HG02588 (cell line): ENCODE results near the gene CEBPA.

Experiments
- ATAC-seq: cut with Tn5 transposase; IDR thresholded peaks from one replicate; pipeline ENCODE4 v1.9.1; 2021; ENCODE audit warnings: mild to moderate bottlenecking, moderate library complexity; ENCODE audit not compliant: unreplicated experiment

CEBPA gene

DNA sequence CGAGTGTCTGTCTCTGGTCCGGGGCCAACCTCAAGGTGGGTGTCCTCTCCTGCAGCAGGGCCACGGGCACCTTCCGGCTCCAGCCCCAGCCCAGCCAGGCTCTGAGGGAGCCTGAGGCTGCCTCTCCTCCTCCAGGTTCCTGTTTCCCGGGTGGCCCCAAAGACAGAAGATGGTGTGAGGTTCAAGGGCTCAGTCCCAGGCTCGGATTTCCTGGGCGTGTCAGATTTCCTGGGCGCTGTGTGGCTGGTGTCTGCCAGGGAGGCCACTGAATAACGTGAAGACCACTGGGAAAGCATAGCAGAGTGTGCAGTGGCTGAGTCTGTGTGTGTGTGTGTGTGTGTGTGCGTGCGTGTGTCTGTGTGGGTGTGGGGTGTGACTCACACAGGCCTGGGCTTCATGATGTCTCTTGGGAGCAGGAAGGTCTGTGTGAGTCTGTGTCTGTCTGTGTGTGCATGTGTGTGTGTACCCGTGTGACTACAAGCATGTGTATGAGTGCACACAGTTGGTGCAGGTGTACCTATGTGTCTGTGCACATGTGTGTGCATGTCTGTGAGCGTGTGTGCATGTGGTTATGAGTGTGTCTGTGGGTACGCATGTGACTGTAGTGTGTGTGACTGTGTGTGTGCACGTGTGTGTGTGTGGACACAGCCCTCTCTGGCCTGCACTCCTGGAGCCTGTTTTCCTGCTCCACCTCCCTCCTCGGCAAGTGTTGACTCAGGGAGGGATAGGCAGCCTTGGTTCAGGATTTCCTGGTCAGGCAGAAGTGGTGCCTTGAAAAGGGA, 28.3 kb downstream of the CEBPA start:
- no peak for ATAC-seq

DNA sequence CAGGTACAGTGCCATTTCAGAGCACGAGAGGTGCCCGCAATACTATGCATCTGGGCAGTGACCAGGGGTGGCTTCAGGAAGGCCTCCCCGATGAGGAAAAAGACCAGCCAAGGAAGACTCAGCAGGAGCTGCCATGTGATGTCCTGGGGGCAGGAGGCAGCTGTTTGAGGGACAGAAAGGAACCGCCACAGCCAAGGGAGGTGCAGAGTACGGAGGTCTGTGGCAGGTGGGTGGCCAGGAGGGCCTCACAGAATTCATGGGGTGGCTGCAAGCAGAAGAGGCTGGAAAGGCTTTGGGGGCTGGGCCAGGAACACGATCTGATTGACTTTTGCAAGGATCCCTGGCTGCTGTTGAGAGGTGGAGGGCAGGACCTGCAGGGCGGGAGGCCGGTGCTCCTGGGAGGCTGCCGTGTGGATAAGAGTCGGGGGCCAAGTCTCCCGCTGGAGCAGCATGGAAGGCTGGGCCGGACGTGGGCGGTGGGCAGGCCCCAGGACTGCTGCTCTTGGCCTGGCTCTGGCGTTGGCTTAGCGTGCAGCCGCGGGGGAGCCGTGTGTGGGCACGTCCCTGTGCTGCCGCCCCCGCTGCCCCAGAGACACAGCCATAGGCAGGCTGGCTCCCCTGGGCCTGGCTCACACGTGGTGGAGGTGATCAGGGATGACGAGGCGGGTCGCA, 29.1 kb downstream of the CEBPA start:
- no peak for ATAC-seq

DNA sequence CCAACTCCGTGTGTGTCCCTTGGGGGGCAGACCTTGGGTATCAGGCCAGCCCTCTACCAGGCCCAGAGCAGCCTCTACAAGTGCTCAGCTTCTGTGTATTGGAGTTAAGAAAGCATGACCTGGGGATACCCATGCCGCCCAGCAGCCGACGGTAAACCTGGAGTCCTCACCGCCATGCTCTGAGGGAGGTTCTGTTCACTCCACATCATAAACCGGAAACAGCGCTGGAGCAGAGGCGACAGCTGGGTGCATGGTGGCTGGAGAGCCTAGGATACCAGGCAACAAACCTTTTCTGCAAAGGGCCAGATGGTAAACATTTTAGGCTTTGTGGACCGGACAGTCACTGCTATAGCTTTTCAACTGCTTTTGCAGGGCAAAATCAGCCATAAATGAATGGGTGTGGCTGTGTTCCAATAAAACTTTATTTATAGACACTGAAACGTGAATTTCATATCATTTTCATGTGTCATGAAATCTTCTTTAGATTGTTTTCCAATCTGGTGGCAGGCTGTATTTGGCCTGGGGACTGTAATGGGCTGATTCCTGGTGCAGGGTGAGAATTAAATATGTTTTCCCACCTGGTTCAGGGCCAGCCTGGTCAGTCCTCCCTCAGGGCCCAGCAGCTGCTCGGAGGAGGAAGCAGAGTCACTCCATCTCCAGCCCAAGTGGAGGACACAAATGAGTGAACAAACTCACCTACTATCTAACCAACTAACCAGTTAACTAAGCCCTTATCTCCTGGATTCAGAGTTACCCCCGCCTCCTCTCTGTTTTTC, 30.9 kb downstream of the CEBPA start:
- no peak for ATAC-seq

DNA sequence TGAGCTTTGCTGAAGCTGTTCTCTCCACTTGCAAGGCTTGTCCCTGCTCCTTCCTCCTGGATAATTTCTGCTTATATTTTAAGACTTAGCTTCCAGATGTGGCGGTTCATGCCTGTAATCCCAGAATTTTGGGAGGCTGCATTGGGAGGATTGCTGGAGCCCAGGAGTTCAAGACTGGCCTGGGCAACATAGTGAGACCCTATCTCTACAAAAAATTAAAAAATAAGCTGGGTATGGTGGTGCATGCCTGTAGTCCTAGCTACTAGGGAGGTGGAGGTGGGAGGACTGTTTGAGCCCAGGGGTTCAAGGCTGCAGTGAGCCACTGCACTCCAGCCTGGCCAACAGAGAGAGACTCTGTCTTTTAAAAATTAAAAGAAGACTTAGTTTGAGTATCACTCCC, 31.6 kb downstream of the CEBPA start:
- ATAC-seq, result no peak

DNA sequence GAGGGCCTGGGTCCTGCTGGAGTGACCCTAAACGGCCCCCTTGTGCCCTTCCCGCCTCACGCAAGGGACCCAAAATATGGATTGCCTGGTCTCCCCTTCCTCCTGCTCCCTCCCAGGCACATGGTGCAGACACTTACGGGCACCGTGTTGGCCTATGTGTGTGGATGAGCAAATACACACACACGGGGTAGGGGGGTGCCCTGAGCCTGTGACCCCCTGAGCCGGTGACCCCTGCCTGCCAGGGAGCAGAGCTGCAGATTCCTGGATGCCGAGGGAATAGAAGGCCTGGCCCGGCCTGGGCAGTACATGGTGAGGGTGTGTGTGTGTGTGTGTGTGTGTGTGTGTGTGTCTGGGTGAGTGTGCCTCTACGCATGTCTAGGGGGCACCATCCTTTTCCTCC, 33.3 kb downstream of the CEBPA start:
- ATAC-seq, result no peak

DNA sequence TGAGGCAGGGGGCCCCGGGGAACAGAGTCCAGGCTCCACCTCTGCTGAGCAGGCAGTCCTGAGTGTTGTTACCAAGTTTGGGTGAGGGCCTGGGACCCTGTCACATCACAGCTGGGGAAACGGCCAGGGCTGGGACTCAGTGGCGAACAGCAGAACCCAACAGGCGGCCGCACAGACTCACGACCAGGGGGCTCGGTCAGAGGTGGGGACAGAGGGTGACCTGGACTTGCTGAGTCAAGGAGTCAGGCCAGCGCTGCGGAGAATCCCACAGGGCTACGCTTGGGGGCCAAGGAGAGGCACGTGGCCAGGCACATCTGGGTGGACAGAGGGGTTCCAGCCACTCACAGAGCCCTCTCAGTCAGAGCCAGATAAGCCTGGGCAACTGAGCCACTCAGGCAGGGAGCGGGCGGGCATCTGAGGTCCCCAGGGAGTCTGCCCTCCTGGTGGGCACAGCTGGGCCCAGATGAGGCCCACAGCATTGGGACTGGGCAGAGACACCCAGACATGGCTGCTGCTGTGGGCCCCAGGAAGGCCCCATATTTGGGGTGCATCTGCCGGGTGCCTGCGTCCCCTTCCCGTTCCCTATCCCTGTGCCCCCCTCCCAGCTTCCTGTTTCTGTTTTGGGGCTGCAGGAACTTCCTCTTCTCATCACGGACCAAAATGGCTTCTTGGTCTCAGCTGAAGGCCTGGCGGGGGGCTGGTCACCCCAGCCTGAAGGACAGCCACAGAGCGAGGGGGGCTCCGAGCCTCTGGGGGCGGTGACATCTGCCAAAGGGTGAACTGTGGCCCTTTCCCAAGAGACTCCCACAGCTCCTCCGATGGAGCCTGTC, 34.0 kb downstream of the CEBPA start:
- no peak for ATAC-seq

DNA sequence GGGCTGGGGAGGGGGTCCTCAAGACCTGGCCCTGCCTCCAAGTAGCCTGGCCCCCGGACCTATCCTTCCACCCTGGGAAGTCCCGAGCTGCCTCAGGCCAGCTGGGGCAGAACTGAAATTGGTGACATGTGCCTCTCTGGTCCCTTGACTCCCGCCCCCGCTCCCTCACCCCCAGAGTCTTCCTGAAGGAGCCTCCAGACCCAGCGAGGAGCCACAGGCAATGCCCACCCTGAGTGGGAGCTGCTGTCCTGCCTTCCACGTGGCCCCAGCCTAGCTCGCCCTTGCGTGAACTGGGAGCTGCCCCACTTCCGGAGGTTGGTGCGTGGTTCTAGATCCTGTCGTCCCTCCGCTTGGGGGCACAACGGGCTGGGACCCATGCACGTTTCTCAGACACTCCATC, 34.6 kb downstream of the CEBPA start:
- ATAC-seq, result no peak

DNA sequence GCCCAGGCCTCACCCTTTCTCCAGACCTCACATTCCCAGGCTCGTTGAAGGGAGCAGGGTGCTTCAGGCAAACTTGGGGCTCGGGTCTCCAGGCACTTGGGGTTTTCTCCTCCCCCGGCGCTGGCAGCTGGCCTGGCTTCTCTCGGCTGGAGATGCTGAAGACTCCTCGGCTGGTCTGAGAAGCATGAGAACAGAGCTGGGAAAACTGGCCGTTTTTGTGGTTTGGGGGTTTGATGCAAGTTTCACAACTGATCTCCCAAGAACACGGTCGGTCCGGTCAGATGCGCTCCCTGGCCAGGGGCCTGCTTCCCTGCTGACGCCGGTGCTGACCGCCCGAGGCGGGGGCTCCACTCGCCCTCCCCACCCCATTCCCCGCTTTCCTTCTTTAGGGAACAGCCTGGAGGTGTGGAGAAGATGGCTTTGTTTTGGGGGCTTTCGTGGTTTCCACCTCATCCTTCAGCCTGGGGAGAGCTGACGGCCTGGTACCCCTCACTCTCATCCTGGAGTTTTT, 35.3 kb downstream of the CEBPA start:
- no peak for ATAC-seq

DNA sequence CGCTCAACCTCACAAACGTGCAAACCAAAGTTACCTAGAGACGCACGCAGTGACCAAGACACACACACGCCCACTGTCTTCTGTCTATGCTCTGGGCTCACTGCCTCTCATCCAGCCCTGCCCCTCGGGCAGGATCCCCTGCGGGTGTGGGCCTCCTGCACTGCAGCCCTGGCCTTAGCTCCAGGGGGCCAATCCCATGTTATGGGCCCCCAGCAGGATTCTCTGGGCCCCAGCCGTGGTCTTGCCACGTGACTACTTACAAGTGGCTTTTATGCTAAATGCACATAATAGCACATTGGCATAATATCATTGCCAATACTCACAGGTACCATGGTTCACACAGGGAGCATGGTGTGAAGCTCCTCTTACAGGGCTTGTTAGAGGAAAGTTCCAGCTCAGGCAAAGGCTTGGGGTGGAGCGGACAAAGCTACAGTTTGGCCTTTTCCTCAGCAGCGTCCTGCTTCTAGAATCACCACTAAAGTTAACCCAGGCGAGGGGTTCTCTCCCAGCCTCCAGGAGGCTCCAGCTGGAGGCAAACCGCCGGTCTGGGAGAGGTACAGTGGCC, 37.4 kb downstream of the CEBPA start:
- no peak for ATAC-seq

DNA sequence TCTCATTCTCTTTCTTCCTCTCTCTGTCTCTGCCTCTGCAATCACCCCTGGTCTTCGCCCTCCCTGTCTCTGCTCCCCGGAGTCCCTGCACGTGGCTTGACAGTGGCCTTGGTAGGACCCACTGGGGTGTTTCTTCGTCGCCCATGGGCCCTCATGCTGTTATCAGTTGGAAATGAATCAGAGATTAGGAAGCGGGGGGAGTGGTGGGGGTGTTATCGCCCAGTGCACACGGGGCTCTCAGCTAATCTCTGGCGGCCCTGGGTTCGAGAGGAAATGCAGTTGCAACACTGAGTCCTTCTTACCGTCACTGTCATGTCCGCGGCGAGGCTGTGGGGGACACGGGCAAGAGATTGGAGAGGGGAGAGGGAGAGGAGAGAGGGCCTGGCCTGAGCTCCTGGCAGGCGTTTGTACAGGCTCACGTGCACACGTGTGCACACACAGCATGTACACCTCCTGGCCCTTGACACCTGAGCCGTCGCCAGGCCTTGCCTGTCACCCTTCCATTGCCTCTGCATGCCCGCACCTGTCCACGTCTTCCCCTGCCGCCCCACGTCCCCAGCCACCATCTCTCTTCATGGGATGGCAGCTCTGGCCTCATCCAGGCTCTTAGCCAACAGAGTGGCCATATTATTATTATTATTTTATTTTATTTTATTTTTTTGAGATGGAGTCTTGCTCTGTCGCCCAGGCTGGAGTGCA, 38.9 kb downstream of the CEBPA start:
- no peak for ATAC-seq

DNA sequence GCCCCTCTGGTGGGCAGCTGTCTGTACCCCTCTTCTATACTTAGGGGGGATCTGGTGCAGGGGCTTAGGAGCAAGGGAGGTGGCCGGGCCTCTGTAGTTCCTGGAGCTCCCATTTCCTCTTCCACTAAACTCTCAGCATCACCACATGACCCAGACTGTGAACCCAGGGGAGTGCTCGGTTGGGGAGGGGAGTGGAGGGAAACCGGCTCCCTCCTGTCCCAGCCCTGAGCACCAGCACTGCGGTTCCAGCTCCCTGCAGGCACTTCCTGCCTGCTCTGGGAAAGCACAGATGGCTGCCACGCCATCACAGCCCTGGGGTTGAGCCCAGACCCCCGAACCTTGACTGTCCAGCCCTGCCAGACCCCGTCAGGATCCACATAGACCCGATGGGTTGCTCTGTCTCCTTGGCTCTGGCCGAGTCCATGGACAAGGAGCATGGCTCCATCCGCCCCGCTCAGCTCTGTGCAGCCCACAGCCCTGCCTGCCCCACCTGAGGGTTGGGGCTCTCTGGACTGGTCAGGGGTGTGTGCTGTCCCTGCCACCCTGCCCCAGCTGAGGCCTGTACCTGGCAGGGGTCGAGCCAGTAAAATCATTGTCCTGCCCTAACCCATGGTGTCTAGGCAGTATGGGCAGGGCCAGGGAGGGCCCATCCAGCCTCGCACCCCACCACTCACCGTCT, 40.7 kb downstream of the CEBPA start:
- no peak for ATAC-seq

DNA sequence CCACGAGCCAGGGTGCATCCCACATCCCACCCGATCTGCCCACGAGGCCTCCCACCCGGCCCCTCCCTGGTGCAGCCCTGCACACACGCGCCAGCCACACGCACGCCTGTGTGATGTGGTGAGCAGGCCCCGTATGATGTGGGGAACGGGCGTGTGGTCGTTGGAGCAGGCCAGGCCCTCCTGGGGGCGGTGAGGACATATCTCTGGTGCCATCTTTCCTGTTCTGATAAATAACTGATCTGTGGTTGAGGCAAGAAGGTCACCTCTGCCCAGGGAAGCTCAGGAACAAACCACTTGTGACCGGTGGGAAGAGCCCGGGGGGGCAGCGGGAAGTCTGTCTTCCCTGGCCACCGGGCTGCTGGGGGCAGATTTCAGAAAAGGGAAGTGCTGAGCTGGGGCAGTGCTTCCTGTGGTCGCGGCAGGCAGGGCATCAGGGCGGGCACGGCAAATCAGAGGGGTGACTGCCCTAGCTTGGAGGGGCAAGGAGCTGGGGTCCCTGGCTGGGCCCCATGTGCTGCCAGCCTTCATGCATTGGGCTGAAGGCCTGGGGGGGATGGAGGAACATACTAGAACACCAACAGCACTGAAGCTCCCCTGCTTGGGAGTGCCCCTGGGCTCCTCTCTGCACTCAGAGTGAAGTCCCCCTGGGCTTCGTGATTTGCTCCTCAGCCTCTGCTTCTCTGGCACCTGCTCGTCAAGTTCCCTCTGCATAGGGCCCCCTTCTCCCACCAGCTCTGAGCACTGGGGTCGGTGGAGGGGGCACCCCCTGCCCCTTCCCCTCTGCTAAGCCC, 41.5 kb downstream of the CEBPA start:
- ATAC-seq, result no peak

DNA sequence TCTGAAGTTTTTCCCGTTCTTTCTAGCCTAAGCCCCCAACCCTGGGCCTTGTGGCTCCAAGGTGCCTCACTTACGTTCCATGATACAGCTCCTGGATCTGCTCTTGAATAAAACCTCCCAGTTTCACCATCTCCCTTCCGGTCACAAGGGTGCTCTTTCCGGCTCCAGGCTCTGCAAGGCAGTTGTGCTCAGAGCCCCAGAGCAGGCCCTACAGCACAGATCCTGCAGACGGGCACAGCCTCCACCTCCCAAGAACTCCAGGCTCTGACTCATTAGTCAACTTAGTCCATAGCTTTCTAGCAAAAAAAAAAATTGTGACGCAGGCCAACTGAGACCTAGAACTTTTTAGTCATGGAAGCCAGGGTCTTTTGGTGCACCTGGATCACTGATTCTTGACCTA, 42.8 kb downstream of the CEBPA start:
- ATAC-seq, result no peak

DNA sequence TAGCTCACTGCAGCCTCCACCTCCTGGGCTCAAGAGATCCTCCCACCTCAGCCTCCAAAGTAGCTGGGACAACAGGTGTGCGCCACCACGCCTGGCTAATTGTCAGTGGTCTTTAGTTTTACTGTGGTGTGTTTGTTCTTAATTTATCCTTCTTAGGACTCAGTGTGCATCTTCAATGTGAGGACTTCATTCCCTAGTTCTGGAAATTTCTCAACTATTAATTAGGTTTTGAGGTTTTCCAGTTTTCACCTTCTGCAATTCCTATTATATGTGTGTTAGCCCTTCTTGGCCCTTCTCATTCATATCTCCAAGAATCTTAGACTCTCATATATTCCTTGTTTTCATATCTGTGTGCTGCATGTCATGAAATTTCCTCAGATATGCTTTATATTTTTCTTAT, 44.5 kb downstream of the CEBPA start:
- no peak for ATAC-seq

DNA sequence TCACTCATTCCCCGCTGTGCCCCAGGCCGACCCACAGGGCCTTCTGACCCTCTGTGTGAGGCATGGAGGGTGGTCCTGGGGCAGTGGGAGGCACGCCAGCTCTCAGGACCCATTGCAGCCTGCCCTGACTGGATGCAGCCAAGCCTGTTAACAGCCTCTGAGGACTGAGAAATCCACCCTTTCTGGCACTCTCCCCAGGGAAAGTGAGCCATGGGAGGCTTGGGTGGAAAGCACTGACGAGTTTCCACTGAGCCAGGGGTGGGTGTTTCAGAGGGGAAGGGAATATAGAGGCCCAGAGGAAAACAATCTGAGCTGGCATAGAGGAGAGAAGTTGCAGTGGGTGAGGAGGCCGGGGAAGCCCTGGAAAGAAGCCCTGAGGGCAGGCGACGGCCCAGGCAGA, 46.1 kb downstream of the CEBPA start:
- no peak for ATAC-seq

DNA sequence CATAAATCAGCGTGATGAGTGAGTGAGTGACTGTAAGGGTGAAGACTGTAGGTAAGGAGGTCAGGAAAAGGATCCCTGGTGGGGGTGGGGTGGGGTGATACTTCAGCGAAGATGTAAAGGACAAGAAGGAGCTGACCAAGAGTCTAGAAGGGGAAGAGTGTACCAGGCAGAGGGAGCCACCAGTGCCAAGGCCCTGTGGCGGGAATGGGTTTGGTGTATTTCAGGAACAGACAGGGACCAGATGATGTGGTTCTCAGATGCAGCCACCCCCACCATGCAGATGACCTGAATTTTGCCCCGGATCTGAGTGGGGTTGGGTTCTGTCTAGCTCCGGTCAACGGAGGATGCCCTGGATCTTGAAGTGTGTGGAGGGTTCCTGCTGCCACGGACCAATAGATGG, 46.6 kb downstream of the CEBPA start:
- ATAC-seq, result no peak

DNA sequence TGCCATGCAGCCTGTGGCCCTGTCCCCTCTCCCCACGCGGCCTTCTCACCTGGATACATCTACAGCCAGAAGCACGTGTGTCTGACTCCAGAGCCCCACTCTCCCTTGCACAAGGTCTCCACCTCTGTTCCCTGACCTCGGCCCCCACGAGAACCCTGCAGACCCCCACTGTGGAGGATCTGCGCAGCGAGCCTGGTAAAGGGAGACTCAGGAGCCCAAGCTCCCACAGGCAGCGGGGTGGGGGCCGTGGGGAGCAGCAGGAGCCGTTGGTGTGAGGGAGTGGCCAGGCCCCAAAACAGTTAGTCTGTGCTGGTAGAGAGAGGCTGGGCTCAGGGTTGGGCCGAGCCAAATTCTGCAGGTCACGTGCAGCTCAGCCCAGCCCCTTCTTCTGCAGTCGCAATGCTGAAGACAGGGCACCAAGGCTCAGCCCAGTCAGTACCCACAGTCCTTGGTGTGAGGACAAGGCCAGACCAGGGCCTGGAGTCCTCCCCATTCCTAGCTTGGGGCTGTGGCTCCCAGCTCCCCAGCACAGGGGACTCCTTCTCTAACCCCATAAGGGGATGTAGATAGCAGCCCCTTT, 48.0 kb downstream of the CEBPA start:
- ATAC-seq, result no peak

DNA sequence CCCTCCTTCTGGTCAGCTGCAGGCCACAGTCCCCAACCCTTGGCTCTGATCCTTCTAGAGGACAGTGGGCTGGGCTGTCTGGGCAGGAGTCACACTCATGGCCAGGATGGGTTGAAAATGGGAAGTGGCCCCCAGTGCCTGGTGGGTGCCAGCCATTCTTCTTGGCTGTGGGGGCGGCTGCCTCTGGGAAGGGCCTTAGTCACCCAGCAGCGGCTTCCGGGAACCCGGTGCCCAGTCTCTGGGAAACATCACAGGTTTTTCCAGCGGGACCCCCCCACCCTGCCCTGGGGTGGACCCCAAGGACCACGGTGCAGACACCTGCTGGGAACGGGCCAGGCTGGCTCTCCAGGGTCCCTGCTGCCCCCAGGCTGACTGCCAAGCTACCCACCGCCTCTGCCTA, 49.4 kb downstream of the CEBPA start:
- no peak for ATAC-seq
